Middle frontal gyrus (tissue), 1 donor: ENCODE results near the gene SHLD1.
"Not testable (repeated sequence)": the region's sequence is repeated elsewhere in the genome, so short reads cannot be mapped to it uniquely, and the experiment has no call there.

Source experiments
- DNase-seq: peaks from one replicate; pipeline ENCODE4 v3.0.0-alpha.2; 2015; ENCODE audit warnings: low spot score; ENCODE audit errors: extremely low spot score

Gene SHLD1

GRCh38 chr20:5780846-5781217, 30.6 kb downstream of the SHLD1 start:
- DNase-seq: no peak

GRCh38 chr20:5781367-5781766, 31.2 kb downstream of the SHLD1 start:
- not testable (repeated sequence) for DNase-seq

- DNase-seq: no peak
These were observed 31.9 kb downstream of the SHLD1 start for GRCh38 chr20:5781798-5782750.

GRCh38 chr20:5784735-5785134, 34.5 kb downstream of the SHLD1 start:
- no peak for DNase-seq

GRCh38 chr20:5785146-5785545, 34.9 kb downstream of the SHLD1 start:
- no peak for DNase-seq

- no peak for DNase-seq
These were observed 37.0 kb downstream of the SHLD1 start for GRCh38 chr20:5786930-5787795.

GRCh38 chr20:5787796-5788165, 37.6 kb downstream of the SHLD1 start:
- DNase-seq: no peak

- peak; percentile 84 for DNase-seq
These were observed 38.2 kb downstream of the SHLD1 start for GRCh38 chr20:5788385-5788895.

GRCh38 chr20:5789827-5790226, 39.6 kb downstream of the SHLD1 start:
- no peak for DNase-seq

GRCh38 chr20:5793916-5794315, 43.7 kb downstream of the SHLD1 start:
- DNase-seq: no peak

GRCh38 chr20:5796331-5797040, 46.3 kb downstream of the SHLD1 start:
- DNase-seq: no peak

GRCh38 chr20:5797165-5797564, 47.0 kb downstream of the SHLD1 start:
- DNase-seq: no peak

- DNase-seq: no peak
These were observed 47.8 kb downstream of the SHLD1 start for GRCh38 chr20:5797843-5798462.

GRCh38 chr20:5803754-5804303, 53.6 kb downstream of the SHLD1 start:
- DNase-seq: not testable (repeated sequence)

GRCh38 chr20:5806457-5807263, 56.5 kb downstream of the SHLD1 start:
- no peak for DNase-seq

GRCh38 chr20:5807431-5807830, 57.2 kb downstream of the SHLD1 start:
- DNase-seq: no peak

- DNase-seq: peak; percentile 29
These were observed 58.7 kb downstream of the SHLD1 start for GRCh38 chr20:5808901-5809300.

- no peak for DNase-seq
These were observed 59.3 kb downstream of the SHLD1 start for GRCh38 chr20:5809495-5809894.

GRCh38 chr20:5810800-5811422, 60.7 kb downstream of the SHLD1 start:
- DNase-seq: no peak
